MM.1S (cell line): ENCODE measurements around the gene ARMC10.

Experiments
- CTCF ChIP-seq: fragments of 300-600 bp; sonication (generic); IDR thresholded peaks from 2 replicates; pipeline ENCODE4 v1.5.1; 2016; ENCODE audit warnings: antibody characterized with exemption, low read length, mixed read lengths
- EZH2phosphoT487 ChIP-seq: fragments of 300-600 bp; sonication (generic); IDR thresholded peaks from 2 replicates; pipeline ENCODE4 v1.6.1; 2018; ENCODE audit warnings: antibody characterized with exemption, low read length

- TF ChIP-seq CTCF (no peak), EZH2phosphoT487 (no peak)
Measured at GRCh38 chr7:103097041-103097440, 22.1 kb downstream of the ARMC10 start.
